Esophagus (tissue), 2 donors: ENCODE measurements around the gene TAF4. TPM values are rescaled to one million over a fixed set of nuclear protein-coding genes. Genes with fewer than 3 reads are reported as not detected.

Experiments
- H3K27ac ChIP-seq, 2 donors: one replicate each; pipeline ENCODE4 v1.5.1; 2013; ENCODE audit warnings: low read depth in 2 of 2, mild to moderate bottlenecking in 2 of 2, inconsistent platforms in 1 of 2, low read length in 1 of 2, moderate library complexity in 1 of 2
- H3K27me3 ChIP-seq, 2 donors: one replicate each; pipeline ENCODE4 v1.6.1; 2013; ENCODE audit warnings: low read length in 2 of 2, control low read depth in 1 of 2, mild to moderate bottlenecking in 1 of 2; ENCODE audit not compliant: insufficient read depth in 2 of 2, control insufficient read depth in 1 of 2
- H3K36me3 ChIP-seq, 2 donors: one replicate each; pipeline ENCODE4 v1.6.1; 2013; ENCODE audit warnings: low read length in 1 of 2; ENCODE audit not compliant: control insufficient read depth in 2 of 2, insufficient read depth in 2 of 2
- H3K4me1 ChIP-seq, 2 donors: one replicate each; pipeline ENCODE4 v1.6.1; 2013; ENCODE audit warnings: low read length in 1 of 2; ENCODE audit not compliant: control insufficient read depth in 2 of 2, insufficient read depth in 2 of 2
- H3K4me3 ChIP-seq, 2 donors: one replicate each; pipeline ENCODE4 v1.5.1; 2013; ENCODE audit warnings: low read length in 2 of 2, mild to moderate bottlenecking in 2 of 2, low read depth in 1 of 2, moderate library complexity in 1 of 2
- H3K9me3 ChIP-seq, 2 donors: one replicate each; pipeline ENCODE4 v1.6.1; 2013; ENCODE audit warnings: mild to moderate bottlenecking in 2 of 2, low read depth in 1 of 2, low read length in 1 of 2, moderate library complexity in 1 of 2; ENCODE audit not compliant: control insufficient read depth in 2 of 2, insufficient read depth in 1 of 2
- WGBS, 2 donors: extraction: QIAGEN DNeasy Blood & Tissue Kit; methylation state at CpG; one replicate each; pipeline ENCODE4 v1.1.7; 2013; 5-methylcytosine and 5-hydroxymethylcytosine counted together
- polyA plus RNA-seq, 2 donors: library from polyadenylated mRNA; stranded (reverse); fragments of 200-250 nt; gene quantifications; one replicate each; pipeline ENCODE4 v1.2.3, GENCODE V29; 2013
- donor health status: healthy with polysubstance abuse.
- donor health status: Bipolar disorder and iron deficiency.

The TAF4 gene
- polyA plus RNA-seq, 2 donors = 4.2 to 5.8 TPM

DNA sequence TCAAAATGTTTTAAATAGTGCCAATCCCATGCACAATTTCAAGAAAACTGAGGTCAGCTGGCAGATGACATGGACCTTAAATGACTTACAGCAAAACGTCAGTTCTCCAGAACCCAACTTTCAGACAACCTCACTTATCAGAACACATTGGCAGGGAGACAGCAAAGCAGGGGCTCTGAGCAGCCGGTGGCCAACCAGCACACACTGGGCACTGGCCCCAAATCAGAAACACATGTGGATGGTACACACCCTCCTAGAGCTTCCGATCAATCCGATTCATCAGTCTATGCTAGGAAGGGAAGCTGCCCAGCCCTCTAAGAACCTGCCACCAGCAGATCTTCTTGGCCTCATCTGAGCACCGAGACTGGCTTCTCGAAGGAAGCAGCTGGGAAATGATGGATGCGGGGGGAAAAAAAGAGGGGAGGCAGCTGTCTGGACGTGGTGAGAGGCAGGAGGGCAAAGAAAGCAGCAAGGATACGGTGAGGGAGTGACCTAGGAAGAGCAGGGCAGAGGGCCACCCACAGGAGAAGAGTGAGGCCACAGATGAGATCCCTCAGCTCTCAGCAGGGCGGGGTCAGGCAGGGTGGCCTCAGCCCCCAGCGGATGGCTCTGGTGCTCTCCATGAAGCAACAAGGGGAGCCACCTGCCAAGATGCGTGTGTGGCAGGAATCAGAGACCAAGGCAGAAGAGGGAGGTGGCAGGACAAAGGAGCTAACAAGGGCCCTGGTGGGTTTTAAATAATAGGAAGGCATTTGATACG lies 32.9 kb downstream of the TAF4 start:
- Histone ChIP-seq H3K27ac (no peak overlapping the region), H3K36me3 (no peaks in the 10 kb centered on the region), H3K4me3 (no peak overlapping the region), H3K9me3 (no peaks in the 10 kb centered on the region), H3K27me3 (no peaks in the 10 kb centered on the region), H3K4me1 (peaks cover 2 to 9% of the 10 kb centered on the region in 2 donors)
- WGBS, 2 donors = 74 to 75% methylated on average over 13 of the region's 13 CpGs

DNA sequence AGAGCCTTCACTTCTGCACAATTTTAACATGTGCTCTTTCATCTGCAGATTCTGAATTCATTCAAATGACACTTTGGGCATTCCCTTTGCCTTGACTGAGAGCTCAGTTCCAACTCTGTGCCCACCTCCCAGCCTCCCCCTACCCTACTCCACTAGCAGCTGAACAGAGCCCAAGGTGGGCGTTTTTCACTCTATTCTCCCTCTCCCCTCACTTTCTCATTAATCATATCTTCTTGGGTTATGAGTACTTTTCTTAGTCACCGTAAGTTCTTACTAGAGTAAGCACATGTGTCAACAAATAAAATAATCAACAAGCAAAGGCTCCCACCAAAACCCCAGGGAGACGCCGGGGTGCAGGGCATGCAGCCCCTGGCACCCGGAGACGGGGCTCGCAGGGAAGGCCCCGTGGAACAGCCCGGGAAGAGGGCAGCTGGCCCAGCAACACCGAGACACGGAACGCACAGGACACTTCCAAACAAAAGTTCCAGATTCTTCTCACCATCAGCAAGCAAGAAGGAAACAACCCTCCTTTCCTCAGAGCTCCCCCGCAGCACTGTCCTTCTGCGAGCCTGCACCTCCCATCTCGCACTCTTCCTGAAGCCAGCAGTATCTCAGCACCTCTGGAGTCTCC lies 34.1 kb downstream of the TAF4 start:
- Histone ChIP-seq H3K27me3 (no peaks in the 10 kb centered on the region), H3K36me3 (no peaks in the 10 kb centered on the region), H3K27ac (no peak overlapping the region), H3K9me3 (no peaks in the 10 kb centered on the region), H3K4me3 (no peak overlapping the region), H3K4me1 (peaks cover 2 to 9% of the 10 kb centered on the region in 2 donors)
- WGBS, 2 donors = 92 to 93% methylated on average over 15 of the region's 15 CpGs

DNA sequence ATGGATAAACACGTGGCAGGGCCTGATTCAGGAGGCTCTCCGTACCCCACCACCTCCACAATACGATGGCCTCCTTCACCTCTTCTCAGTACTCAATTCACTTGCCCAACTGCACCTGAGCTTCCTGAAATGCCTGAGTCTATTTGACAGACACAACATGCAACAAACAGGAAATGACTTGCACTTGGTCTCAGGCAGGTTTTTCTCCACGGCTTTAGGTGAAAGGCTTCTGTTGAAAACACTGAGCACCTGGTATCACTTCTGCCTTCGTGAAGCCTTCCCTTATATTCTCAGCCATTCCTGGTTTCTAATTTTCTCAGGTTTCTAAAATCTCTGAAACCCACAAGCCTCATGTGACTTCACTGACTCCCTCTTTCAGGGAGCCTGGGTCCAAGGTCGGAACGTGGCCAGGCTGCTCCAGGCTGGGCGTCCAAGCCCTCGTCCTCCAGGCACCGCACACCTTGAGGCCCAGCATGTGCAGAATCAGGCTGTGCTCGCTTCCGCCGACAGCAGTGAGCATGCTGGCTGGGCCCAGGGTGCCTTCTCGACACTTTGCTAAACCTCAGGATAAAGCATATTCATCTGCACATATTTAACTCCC lies 34.7 kb downstream of the TAF4 start:
- H3K27me3 ChIP-seq = no peaks in the 10 kb centered on the region
- no peak overlapping the region for H3K4me3 ChIP-seq
- H3K36me3 ChIP-seq = no peaks in the 10 kb centered on the region
- no peak overlapping the region for H3K27ac ChIP-seq
- H3K4me1 ChIP-seq = peaks cover 2 to 9% of the 10 kb centered on the region in 2 donors
- no peaks in the 10 kb centered on the region for H3K9me3 ChIP-seq
- 68 to 71% methylated on average over 14 of the region's 14 CpGs for WGBS, 2 donors

DNA sequence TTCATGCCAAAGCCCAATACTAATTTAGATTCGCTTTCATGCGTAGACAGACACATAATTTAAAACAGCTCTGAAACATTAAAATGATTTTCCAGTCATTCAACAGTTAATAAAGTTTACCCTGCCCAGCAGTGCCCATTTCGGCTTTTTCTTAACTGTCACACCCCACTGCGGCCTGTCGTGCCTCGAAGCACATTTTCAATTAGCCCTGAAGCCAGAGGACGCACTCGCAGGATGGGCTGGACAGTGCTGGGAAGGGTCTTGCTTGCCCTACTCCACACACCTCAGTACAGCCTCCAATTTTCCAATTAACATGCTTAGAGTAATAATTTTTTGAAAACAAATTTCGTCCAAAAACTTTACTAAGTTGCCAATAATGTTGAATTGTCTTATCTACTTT lies 35.3 kb downstream of the TAF4 start:
- Histone ChIP-seq H3K36me3 (no peaks in the 10 kb centered on the region), H3K9me3 (no peaks in the 10 kb centered on the region), H3K4me3 (no peak overlapping the region), H3K4me1 (peaks cover 2 to 9% of the 10 kb centered on the region in 2 donors), H3K27me3 (no peaks in the 10 kb centered on the region), H3K27ac (no peak overlapping the region)
- WGBS, 2 donors = 84 to 87% methylated on average over 9 of the region's 9 CpGs

DNA sequence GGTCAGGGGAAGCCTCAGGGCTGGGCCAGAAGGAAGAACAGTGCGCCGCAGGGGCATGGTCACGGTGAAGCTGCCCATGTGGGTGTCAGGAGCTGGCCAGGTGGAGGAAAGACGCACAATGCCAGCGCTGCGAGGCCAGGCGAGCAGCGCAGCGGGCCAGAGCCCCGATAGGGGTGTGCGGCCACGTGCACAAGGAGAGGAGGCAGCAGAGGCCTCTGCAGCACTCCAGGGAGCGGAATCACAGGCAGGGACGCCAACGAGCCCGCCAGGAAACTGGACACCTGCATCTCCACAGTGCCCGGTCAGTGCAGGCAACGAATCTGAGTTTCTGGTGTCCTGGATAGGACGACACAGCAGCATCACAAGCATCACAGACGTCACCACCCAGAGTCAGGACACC lies 35.7 kb downstream of the TAF4 start:
- H3K9me3 ChIP-seq = no peaks in the 10 kb centered on the region
- H3K4me1 ChIP-seq = peaks cover 2 to 9% of the 10 kb centered on the region in 2 donors
- H3K27ac ChIP-seq = no peak overlapping the region
- H3K27me3 ChIP-seq = no peaks in the 10 kb centered on the region
- WGBS, 2 donors = 94 to 96% methylated on average over 20 of the region's 20 CpGs
- no peak overlapping the region for H3K4me3 ChIP-seq
- no peaks in the 10 kb centered on the region for H3K36me3 ChIP-seq

DNA sequence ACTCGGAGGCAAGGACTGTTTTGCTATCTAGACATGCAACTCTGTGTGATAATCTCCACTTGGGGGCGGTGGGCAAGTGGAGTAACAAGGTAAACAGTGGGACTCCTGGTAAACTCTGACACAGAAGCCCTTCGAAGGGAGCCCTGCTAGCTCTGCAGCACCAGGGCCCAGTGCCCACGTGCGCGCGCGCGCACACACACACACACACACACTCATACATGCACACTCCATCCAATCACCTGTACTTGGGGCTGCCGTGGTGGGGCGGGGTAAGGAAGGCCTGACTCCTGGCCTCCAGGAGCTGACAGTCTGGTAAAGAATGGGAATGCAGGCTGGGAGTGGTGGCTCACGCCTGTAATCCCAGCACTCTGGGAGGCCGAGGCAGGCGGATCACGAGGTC lies 36.4 kb downstream of the TAF4 start:
- Histone ChIP-seq H3K4me3 (no peak overlapping the region), H3K9me3 (no peaks in the 10 kb centered on the region), H3K36me3 (no peaks in the 10 kb centered on the region), H3K27me3 (no peaks in the 10 kb centered on the region), H3K4me1 (peaks cover 2 to 9% of the 10 kb centered on the region in 2 donors), H3K27ac (no peak overlapping the region)
- WGBS, 2 donors = 88 to 90% methylated on average over 15 of the region's 15 CpGs

DNA sequence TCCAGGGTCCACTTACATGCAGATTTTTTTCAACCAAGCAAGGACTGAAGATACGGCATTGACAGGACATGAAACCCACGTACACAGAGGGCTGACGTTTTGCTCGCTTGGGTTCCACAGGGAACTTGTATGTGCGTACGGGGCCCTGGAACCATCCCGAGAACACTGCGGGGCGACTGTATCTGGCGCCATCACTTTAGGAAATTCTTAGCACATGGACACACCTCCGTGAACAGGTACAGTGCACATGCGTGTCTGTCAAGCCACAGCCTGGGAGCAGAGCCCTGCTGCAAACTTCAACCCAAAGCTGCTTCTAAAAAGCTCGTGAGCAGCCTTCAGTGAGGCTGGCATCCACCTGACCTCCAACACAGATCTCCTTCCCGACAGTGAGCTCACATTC lies 37.3 kb downstream of the TAF4 start:
- Histone ChIP-seq H3K9me3 (no peaks in the 10 kb centered on the region), H3K27me3 (no peaks in the 10 kb centered on the region), H3K27ac (no peak overlapping the region), H3K4me3 (no peak overlapping the region), H3K36me3 (no peaks in the 10 kb centered on the region), H3K4me1 (peaks cover 2 to 9% of the 10 kb centered on the region in 2 donors)
- WGBS, 2 donors = 92 to 93% methylated on average over 14 of the region's 14 CpGs

DNA sequence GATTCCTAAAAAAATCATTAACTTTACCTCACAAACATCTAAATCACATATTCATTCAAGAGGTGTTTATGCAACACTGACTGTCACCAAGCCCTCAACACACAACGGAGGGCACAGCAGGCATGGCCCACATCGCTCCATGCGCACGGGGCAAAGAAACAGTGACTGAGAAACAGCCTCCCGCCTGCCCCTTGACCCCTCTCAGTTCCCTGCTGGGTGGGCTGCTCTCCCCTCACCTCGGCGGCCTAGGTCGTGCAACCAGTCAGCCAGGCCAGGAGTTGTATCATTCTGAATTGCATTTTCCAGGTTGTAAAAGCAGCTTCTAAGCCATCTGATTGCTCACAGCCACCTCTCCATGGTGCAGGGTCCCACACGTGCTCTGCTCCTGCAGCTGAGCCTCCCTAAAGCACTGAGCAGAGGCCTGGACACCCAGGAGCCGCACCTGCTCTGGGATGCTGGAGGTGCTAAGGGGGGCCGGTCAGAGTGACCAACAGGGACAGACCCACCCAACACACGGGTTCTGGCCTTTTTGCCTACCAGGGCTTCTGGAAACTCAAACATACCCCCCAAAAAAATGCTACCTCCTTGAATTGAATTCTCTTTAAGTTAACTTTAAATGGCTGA lies 37.9 kb downstream of the TAF4 start:
- 82 to 90% methylated on average over 12 of the region's 12 CpGs for WGBS, 2 donors
- H3K36me3 ChIP-seq = no peaks in the 10 kb centered on the region
- H3K4me1 ChIP-seq = peaks cover 2 to 9% of the 10 kb centered on the region in 2 donors
- no peak overlapping the region for H3K27ac ChIP-seq
- H3K27me3 ChIP-seq = no peaks in the 10 kb centered on the region
- H3K9me3 ChIP-seq = no peaks in the 10 kb centered on the region
- H3K4me3 ChIP-seq = no peak overlapping the region

DNA sequence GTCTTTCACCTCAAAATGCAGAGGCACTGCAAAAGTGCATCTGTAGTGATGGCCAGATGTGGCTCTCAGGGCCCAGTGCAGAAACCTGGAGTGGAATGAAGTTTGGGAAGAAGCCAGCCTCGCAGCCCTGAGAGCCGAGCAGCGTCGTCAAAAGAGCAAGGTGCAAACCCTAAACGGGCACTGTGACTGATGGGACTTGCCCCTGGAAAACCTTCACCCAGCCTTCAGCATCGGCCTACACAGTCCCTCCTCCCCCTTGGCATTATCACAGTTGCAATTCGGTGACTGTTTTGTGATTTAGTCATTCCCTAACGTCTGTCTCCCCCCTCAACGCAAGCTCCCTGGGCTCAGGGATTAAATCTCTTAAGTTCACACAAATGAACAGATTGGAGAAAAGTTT lies 38.6 kb downstream of the TAF4 start:
- 52 to 65% methylated on average over 9 of the region's 9 CpGs for WGBS, 2 donors
- Histone ChIP-seq H3K4me3 (no peak overlapping the region), H3K4me1 (peaks cover 2 to 9% of the 10 kb centered on the region in 2 donors), H3K27ac (no peak overlapping the region), H3K27me3 (no peaks in the 10 kb centered on the region), H3K9me3 (no peaks in the 10 kb centered on the region), H3K36me3 (no peaks in the 10 kb centered on the region)
